ENCODE data around the gene CCL18.
"Not testable (repeated sequence)": the region's sequence is repeated elsewhere in the genome, so short reads cannot be mapped to it uniquely, and the experiment has no call there.

Gene CCL18

DNA sequence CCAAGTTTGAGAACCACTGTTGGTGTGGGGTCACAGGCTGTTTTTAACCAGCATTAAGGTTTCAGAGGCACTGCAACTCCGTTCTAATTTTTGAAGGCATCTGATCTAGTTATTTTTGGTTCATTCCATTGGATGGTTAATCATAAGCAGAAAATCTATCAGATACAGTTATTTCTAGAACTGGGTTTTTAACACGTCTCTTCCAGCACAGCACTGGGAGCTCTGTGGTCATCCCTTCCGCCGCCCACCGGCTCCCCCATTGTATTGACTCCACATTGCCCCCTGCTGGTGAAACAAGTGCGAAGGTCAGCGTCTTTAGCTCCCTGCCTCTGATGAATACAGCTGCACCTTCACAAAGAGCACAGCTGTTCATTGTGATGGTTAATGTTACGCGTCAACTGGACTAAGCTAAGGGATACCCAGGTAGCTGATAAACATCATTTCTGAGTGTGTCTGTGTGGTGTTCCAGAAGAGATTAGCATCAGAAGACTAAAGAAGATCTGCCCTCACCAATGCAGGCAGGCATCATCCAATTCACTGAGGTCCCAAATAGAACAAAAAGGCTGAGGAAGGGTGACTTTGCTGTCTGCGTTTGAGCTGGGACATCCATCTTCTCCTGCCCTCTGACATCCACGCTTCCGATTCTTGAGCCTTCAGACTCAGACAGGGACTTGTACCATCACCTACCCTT lies 8.5 kb downstream of the CCL18 start:
- peak; percentile 88 for DNase-seq

DNA sequence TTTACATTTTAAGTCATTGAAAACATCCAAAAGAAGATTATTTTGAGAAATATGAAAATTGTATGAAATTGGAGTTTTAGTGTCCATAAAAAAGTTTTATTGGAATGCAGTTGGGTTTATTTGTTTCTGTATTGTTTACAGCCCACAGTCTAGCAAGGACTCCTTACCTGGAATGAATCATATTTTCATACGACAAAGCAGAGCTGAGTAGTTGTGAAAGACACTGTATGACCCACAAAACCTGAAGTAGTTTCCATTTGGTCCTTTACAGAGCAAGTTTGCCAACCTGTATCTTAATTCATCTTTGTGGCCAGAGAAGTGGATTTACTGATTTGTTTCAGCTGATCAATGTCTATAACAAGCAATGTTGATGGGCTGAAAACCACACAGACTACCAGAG lies 10.3 kb downstream of the CCL18 start:
- no peak for DNase-seq

DNA sequence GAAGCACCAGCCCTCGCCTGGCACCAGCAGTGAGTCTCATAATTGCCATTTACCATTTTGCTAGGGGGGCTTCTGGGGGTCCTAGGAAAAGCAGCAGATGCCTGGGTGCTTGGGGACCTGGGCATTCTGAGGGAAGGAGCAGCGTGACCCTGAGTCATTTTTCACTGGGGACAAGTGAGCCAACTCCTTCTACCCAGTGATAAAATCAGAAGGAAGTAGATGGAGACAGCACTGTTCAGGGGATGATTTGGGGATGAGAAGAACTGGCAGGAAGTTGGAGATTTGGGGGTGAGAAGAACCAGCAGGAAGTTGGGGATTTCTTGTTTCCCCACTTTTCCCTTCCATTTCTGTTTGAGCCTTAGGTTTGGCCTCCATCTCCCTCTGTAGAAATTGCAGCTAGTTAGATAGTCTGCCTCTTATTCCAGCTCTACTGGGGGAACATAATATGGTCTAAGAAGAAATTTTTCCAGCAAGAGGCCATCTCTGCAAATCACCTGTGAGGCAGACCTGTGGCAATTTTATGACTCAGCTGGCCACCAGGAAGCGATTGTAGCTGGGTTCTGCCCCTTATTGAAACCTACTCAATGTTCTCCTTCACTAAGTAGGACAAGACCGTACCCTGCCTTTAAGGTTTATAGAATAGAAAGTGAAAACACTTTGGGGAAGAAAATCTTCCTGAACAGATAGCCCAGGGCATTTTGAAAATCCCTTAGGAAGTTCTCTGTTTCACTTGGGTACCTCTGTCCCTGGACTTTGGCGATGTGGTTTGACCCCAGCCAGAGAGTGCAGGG lies 17.8 kb downstream of the CCL18 start:
- DNase-seq: peak; percentile 43

DNA sequence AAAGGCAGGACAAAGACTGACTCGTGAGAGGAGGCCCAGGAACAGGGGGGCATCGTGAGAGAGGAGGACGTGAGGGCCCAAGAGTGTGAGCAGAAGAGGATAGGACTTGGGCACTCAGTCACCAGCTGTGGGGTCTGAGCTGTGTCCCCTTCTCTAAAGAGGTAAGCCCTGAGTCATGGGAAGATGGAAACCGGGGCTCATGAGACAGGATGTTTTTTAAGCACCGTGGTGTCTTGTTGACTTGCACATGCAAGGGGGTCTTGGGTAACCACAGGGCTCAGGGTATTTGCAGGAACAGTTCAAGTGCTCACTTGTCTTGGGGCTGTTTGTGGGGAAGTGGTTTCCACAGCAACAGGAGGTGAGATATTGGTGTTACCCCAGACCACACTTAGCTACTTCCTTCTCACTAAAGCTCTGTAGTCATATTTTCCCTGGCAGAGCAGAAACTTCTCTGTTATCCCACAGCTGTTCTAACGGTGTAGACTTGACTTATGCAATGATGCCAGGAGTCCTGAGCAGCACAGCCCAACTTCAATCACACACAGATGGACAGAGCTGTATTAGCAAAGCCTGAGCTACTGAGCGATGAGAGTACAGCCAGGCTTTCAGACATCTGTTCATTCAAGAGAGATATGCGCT lies 18.5 kb downstream of the CCL18 start:
- DNase-seq: peak; percentile 87

DNA sequence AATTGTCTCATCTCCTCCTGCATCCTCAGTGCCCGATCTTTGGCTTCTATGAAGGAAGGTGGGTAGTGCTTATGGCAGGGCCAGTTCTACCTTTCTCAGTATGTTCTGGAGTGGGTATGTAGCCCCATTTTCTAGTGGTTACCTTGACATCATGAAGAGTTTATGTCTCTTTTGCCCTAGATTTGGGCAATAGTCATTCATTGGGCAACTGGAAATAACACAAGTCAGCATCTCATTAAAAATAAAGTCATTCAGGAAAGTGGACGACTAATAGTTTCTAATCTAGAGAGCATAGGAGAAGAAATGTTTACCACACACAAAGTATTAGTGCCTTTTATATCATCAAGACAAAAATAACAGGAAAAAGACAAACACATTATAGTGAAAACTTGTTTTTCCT lies 19.6 kb downstream of the CCL18 start:
- DNase-seq: not testable (repeated sequence)

DNA sequence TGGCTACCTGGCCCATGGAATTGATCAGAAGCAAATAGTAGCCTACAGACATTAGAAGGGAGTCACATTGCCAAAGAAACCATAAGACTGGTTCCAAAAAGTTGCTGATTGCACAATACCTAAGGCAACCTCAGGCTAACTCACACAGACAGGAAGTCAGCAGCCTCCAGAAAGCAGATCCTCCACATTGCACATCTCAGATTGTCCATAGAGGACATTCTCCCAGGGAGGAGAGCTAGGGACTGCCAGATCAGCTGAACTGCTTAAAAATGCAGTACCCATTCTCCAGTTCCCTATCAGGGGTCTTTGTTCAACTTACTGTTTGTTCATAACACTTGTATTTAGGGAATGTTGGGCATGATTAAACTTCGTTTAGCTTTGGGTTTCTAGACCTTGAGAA lies 21.7 kb downstream of the CCL18 start:
- no peak for DNase-seq

DNA sequence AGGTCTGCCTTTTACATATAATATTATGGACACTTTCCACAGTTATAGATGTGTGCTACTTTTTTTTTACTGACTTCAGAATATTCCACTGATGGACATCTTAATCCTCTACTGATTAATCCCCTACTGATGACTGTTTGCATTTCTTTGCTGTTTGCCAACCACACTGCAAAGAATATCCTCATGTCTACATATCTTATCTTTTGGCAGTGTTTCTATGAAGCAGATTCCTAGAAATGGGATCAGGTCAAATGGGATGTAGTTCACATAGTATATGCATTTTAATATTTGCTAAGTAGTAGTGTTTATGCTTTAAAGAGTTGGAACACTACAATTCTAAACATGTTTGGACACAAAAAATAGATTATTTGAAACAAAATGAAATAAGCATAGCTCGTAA lies 22.7 kb downstream of the CCL18 start:
- DNase-seq: no peak

DNA sequence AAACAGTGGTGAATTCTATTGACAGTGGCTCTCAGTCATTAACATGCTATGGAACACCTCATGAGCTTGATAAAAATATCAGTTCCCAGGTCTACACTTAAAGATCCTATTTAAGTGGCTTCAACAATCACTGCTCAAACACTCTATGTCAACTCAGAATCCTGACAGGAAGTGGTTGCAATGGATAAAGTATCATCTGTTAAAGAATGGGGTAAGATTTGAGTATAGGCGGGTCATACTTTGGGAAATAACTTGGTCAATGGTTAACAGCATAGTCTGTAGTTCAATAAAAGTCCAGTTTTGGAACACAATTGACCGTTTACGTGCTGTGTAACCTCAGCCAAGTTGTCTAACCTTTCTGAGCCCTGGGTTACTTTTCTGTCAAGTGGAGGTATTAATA lies 23.4 kb downstream of the CCL18 start:
- not testable (repeated sequence) for DNase-seq

DNA sequence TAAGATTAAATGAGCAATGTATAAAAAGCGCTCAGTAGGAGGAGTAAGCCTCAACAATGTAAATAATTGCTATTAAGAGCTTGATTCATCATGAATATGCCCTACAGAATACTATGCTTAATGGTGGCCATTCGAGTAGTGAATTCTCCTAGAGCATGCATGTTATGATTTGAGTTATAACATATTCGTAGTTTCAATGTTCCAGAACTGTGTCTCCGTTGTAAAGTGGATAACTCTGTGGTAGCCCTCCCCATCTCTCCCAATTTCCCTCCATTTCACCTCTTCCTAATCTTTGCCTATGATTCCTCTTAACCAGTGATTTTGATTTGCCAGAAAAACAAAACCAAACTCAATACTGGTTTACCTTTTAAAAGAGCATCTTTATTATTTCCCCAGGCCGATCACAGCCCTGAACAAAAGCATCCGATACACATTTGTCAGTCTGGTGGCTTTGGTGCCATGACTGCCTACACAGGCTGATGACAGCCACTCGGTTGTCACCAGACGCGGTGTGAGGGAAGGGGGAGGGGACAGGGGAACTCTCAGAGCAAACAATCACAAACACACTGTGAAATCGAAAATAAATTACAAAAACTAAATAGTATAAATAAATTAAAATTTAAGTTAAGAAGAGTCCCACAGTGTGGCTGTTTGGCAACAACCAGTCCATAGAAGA lies 24.0 kb downstream of the CCL18 start:
- peak; percentile 73 for DNase-seq

DNA sequence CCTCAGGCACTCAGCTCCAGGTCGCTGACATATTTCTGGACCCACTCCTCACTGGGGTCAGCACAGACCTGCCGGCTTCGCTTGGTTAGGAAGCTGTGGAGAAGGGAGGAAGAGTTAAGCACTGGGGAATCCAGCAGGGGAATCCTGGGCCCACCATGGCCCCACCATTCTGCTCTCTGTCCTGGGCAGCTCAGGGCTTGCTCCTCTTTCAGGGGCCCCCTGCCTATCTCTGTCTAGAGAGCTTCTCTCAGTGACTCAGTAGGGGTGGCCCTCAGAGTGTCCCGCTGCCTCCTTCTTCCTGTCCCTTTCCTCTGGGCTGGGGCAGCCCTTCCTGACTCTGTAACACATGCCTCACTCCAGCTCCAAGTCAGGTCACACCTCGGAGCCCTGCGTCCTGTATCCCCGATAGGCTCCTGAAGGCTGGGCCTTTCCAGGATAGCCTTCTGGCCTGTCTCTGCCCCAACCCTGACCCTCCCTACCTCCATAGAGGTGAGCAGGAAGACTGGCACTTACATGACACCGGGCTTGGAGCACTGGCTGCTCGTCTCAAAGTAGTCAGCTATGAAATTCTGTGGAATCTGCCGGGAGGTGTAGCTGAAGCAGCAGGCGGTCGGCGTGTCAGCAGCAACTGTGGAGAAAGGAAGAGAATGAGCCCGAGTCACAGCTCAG lies 24.7 kb downstream of the CCL18 start:
- peak; percentile 83 for DNase-seq

DNA sequence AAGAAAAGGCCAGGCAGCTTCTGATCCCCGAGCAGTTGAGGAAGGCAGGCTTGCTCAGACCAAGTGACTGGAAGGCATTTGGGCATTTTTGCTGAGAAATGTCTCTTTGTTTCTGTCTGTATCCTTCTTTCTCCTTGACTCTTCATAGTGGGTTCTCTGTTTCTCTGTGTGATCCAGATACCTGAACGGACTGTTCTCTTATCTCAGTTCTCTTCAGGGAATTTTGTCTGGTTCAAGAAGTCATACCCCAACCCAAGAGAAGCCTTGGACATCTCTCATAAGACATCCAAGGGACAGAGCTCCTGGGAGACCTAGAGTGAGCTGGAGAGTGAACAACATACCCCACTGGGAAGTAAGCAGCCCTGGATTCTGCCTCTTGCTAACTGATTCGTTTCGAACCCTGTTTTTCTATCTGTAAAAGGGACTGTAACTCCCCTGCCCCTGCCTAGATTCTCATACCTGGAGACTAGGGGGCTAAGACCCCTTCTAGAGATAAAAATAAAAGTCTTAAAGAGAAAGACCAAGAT lies 25.3 kb downstream of the CCL18 start:
- no peak for DNase-seq

DNA sequence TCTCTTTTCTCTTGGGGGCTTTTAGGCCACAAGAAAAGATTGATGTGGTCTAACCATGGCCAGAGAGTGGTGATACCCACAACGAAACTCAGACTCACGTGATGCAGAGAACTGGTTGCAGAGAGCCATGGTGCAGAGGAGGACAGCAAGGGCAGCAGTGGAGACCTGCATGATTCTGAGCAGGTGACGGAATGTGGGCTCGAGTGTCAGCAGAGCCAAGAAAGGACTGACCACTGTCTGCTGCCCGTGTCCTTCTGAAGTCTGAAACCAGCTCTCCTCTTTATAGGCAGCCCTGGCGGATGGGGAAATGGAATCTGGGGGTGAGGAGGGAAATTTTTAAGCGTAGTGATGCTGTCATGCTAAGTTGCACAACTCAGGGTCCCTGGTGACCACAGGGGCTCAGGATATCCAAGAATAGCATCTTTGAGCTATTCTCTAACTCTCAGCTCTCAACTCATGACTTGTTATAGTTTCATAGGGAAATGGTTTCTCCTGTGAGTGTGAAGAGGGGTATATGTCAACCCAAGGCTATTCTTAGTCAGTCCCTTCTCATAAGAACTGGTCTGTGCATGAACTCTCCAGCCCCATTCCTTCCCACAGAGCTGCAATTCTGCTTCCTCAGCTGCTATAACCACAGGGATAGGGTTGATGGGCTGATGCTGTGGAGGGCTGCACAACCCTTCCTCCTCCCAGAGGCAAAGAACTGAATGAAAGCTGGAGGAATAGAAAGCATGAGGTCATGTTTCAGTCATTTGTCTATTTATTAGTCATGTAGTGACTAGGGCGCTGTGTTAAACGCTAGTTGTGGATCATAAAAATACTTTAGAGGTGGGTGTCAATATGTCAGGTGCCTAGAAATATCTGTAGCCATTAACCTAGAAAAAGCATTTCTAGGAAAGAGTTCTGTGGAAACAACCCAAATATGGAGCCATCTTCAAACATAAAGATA lies 26.1 kb downstream of the CCL18 start, which contains the start of gene CCL3:
Gene CCL3 (minus strand): TSS at position 256 of the 949 bp plus-strand sequence. CDS start 85 bp downstream, at position 171.
- peak; percentile 83 for DNase-seq

DNA sequence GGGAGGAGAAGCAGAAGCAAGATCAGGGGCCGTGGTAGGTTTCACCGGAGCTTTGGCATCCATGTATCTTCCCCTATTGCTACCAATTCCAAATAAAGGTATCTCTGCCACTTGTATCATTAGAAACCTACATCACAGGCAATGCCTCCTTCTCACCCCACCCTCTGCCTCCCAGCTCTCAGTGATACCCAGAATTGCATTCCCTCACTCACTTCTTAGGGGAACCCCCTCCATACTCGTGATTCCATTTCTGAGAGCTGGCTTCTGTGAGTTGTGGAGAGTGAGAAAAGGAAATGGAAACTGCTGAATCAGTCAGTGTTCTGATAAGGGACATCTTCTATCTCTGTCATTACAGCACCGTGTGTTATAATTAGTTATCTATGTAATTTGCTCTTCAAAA lies 28.2 kb downstream of the CCL18 start:
- peak; percentile 55 for DNase-seq

DNA sequence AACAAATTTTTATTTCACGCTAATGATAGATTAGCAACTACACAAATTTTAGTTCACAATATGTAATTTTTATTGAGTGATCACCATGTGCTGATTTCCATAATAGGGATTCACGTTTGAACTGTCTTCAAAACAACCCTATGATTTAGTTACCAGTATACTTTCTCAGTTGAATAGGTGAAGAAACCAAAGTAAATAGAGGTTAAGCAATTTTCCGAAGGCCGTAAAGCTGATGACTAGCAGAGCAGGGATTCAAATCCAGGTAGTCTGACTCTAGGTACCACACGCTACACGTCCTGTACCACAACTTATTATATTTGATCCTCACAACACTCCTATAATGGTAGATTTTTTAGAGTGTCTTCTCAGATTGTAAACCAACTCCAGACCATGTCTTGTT lies 28.6 kb downstream of the CCL18 start:
- DNase-seq: not testable (repeated sequence)

DNA sequence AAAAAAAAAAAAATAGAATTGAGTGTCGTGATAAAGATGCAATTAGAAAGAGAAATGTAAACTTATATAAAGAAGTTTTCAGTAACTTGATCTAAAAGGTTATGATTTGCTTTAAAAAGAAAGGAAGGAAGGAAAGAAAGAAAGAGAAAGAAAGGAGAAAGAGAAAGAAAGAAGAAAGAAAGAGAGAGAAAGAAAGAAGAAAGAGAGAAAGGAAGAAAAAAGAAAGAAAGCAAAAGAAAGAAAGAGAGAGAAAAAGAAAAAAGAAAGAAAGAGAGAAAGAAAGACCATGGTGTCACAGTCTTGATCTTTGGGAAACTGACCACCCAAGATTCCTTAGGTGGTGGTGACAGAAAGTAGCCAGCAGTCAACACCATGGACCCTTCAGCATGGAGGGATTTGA lies 30.2 kb downstream of the CCL18 start:
- DNase-seq: no peak

DNA sequence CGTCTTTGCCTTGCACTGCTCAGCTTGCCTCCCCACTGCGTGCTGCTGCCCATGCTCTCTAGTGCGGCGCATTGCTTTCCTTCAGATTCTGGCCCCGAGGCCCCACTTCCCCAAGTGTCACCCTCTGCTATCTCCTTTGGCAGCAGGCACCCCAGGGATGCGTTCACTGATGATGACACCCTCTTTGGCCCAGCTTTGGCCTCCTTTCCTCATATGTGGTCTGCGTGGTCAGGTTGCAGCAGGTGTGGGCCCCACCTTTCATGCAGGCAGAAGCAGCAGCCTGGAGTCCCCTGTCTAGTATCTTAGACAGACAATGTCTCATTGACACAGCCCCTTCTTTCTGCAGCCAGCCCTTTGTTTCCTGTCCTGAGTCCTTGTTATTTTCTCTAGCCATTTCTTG lies 30.7 kb downstream of the CCL18 start:
- DNase-seq: peak; percentile 77

DNA sequence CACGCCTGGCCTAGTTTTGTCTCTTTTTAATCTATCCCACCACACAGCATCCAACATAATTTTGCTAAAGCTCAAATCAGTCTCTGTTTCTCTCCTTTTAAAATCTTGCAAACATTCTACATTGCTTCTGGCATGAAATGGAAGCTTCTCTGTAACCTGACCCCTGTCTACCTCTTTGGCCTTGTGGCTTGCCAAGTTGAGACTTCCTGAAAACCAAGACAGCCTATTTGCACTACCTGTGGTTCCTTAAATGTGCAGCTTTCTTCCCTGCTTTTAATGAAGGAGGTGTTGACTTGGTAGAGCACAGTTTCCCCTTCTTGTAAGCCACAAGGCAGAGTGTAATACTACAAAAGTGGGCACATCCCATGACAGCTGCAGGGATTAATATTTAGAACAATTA lies 31.9 kb downstream of the CCL18 start:
- no peak for DNase-seq

DNA sequence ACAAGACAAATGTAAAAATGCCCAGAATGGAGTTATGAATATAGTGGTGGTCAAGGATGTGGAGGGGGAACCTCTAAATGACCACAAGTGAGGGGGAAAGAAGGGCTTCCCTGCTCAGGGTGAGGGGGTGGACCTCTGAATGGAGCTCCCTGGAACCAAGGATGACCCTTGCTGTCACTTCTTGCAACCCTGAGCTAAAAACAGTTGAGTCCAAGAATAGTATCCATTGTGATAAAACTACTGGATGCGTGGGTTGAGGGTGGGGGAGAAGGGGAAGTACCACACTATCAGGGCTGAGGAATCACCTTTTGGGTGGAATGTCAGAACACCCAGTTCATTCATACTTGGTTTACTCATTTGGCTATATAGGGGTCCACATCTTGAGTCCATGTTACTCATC lies 34.9 kb downstream of the CCL18 start:
- DNase-seq: not testable (repeated sequence)

DNA sequence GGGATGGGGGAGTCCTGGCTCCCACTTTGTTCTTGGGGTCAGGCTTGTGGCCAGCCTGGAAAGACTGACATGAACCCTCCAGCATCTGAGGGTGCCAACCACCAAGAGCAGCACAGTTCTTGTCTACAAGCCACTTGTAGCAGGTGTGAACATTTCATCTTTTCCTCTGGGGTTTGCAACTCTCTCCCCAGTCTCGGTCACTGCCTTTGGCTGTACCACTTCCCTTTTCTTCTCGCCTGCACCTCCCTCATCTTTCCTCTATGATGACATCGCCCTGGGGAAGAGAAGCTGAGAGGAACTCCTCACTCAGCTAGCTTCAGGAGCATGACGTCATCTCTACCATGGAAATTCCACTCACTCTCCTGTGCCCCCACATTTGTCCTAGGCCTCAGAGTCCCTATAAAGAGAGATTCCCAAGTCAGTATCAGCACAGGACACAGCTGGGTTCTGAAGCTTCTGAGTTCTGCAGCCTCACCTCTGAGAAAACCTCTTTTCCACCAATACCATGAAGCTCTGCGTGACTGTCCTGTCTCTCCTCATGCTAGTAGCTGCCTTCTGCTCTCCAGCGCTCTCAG lies 39.4 kb downstream of the CCL18 start, which contains the start of gene CCL4:
Gene CCL4 (plus strand): TSS at position 427 of the 575 bp plus-strand sequence. CDS start 79 bp downstream, at position 506.
- DNase-seq: peak; percentile 81

DNA sequence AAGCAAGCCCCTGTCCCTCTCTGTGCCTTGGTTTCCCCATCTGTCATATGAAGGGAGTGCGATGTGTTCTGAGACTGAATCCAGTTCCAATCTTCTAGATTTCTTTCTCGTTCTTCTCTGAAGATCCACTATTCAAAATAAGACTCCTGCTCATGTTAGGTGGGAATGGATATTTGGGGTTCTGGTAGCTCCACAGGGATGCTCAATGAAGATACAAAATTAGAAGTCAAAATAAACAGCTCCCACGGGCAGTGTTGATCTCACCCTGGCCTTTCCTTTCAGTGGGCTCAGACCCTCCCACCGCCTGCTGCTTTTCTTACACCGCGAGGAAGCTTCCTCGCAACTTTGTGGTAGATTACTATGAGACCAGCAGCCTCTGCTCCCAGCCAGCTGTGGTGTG lies 40.2 kb downstream of the CCL18 start:
- DNase-seq: not testable (repeated sequence)

All from NK-92 treated with Interleukin-12 subunit alpha and Interleukin-12 subunit beta, amount 100 ng/mL, for 24 hours (cell line).